NCI-H1417 treated with DMSO at 0.1 percent for 48 hours (cell line): ENCODE measurements around the gene ZBTB4.

ENCODE experiments used
- DNase-seq: peaks from one replicate; lab custom pipeline; 2025; lab: John Stamatoyannopoulos, UW

Gene ZBTB4

GRCh38 chr17:7419819-7420610, 59.4 kb downstream of the ZBTB4 start, which contains the start of gene SPEM1:
SPEM1 (plus strand) TSS chr17:7420324; CDS start chr17:7420385, 61 bp downstream.
- DNase-seq, result no peak

- no peak for DNase-seq
Observed at GRCh38 chr17:7418472-7419152, 60.8 kb downstream of the ZBTB4 start.

GRCh38 chr17:7417056-7417655, 62.3 kb downstream of the ZBTB4 start:
- DNase-seq, result no peak

- DNase-seq, result no peak
Observed at GRCh38 chr17:7416323-7416722, 63.1 kb downstream of the ZBTB4 start.

GRCh38 chr17:7415784-7416183, 63.6 kb downstream of the ZBTB4 start:
- DNase-seq, result no peak

- DNase-seq, result no peak
Observed at GRCh38 chr17:7414837-7415236, 64.6 kb downstream of the ZBTB4 start.

GRCh38 chr17:7413346-7413985, 66.0 kb downstream of the ZBTB4 start:
- DNase-seq, result no peak

- no peak for DNase-seq
Observed at GRCh38 chr17:7411427-7411750, 68.0 kb downstream of the ZBTB4 start.

GRCh38 chr17:7410634-7411426, 68.6 kb downstream of the ZBTB4 start:
- DNase-seq, result no peak

- DNase-seq, result no peak
Observed at GRCh38 chr17:7409716-7410115, 69.7 kb downstream of the ZBTB4 start.
